GDM1 (cell line): ENCODE data around the gene MYL11.
A peak's percentile ranks its signal among the peaks of the same experiment; 100 is the strongest.

ENCODE experiments used
- DNase-seq: peaks from one replicate; lab custom pipeline; 2025; lab: John Stamatoyannopoulos, UW

The MYL11 gene

DNA sequence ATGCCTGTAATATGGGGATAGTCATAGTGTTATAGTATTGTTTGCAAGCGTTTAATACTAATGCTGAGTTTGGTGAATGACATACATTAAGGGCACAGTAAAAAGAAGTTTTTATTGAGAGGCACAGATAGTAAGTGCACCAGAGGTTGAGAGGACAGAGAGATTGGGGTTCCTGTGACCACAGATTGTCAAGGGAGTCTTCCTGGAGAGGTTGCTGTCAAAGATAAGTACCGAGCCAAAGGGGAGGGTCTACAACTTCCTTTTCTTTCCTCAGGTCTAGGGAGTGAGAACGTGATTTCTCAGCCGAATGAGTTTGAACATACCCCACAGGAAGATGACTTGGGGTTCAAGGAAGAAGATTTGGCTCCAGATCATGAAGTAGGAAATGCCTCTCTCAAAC, 22.5 kb downstream of the MYL11 start:
- no peak for DNase-seq

- no peak for DNase-seq
Measured at GRCh38 chr16:30397776-30398660, 23.4 kb downstream of the MYL11 start.

- DNase-seq = no peak
Measured at GRCh38 chr16:30398661-30399434, 24.2 kb downstream of the MYL11 start.

DNA sequence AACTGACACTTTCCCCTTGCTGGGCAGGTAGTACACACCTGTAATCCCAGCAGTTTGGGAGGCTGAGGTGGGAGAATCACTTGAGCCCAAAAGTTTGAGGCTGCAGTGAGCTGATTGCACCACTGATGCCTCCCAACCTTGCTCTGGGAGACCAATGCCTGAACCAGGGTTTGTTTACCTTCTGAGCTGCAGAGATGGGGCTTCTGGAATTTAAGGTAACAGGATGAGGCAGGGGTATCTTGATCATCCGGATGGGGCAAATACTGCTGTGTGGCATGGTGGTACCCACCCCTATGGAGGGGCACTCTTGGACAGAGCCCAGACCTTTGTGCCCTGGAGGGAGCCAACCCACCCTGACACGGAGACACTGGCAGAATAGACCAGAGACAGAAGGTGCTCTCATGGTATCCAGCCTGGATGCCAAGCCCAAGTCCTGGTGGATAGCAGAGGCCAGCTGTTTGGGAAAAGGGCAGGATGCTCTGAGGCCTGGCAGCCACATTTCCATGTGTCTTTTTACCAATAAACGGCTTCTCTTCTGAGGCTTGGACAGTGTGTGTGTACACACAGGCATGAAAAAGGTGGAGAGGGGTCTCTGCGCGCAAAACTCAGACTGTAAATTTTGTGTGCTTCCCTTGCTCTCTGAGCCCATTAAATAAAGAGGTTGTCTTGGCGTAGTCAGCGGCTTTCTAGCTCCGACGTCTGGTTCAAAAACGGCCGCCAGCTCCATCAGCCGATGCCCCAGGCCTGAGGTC, 25.0 kb downstream of the MYL11 start:
- no peak for DNase-seq

GRCh38 chr16:30401768-30402425, 27.3 kb downstream of the MYL11 start:
- no peak for DNase-seq

DNA sequence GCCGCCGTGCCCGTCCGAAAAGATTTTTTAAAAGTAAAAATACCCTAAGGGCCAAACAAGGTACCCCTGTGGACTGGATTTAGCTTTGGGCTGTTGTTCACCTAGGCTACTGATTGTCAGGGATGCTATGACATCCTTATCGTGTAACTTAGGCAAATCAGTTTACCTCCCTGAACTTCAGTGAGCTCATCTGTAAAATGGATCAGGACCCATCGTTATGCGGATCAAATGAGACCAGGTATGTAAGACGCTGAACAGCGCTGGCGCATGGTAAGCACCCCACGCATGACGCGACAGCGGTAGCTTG, 32.1 kb downstream of the MYL11 start:
- no peak for DNase-seq

- DNase-seq = peak; percentile 80
Measured at GRCh38 chr16:30407102-30407803, 32.7 kb downstream of the MYL11 start, which contains the start of gene ZNF771. Gene ZNF771 (plus strand): TSS chr16:30407606. CDS start chr16:30408054, 448 bp downstream.

- no peak for DNase-seq
Measured at GRCh38 chr16:30407804-30408534, 33.4 kb downstream of the MYL11 start.

DNA sequence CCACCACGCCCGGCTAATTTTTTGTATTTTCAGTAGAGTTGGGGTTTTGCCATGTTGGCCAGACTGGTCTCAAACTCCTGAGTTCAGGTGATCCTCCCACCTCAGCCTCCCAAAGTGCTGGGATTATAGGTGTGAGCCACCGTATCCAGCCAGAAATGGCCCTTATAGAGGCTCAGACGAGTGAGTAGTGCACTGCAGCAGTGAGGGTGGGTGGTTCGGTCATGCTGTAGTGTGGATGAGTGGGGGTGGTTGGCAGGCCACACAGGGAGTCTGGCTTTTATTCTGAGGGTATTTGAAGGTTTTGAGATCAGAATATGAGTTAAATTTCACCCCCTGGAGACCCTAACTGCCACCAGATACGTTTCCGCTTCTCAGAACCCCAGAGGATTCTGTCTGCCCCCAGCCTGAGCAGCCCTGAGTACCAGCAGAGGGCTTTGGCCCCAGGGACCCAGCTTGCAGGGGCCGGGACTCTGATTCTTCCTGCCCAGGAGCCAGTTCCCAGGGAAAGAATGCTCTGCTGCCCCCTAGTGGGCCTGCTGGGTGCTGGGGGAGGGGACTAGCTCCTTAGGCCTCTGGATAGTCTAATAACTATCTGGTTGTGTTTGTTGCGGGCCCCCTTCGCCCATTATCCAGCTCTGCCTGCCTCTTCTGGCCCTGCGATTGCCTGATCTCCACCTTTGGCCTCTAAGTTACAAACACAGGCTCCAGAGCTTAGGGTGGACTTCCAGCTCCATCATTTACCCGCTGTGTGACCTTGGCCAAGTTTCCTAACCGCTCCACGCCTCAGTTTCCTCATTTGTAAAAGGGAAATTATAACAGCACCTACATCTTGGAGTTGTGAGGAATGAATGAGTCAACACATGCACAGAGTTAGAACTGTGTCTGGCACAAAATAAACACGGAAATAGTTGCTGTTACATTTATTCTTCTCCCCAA, 34.8 kb downstream of the MYL11 start:
- DNase-seq = peak; percentile 77

GRCh38 chr16:30413112-30413806, 38.7 kb downstream of the MYL11 start:
- no peak for DNase-seq

- DNase-seq = no peak
Measured at GRCh38 chr16:30414159-30414558, 39.6 kb downstream of the MYL11 start.

- DNase-seq = no peak
Measured at GRCh38 chr16:30416047-30416603, 41.5 kb downstream of the MYL11 start.

DNA sequence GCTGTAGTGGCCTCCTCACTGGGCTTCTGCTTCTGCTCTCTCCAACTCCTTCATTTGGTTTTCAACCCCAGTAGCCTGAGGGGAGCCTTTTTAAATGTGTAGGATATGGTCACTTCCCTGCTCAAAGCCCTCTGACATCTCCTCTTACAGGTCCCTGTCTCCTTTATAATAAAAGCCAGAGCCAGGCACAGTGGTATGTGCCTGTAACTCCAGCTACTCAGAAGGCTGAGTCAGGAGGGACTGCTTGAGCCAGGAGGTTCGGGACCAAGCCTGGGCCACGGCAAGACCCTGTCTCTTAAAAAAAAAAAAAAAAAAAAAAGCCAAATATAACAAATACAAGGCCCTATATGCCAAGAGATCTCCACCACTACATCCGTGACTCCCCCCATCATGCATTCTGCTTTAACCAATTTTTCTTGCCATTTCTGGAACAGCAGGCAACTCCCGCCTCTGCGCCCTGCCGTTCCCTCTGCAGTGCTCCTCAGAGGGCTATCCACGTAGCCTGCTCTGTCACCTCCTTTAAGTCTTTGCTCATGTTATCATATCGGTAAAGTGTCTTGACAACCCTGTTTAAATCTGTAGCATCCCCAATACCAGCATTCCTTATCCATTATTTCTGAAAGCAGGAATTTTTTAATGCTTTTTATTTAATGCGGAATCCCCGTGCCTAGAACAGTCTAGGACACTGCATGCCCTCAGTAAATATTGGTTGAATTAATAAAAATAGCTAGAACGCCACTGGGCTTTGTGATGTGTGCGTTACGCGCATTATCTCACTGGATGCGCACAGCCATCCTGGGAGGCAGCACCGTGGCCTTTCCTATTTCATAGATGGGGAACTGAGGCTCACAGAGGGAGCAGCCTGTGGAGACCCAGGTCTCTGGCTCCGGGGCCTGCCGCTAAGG, 42.3 kb downstream of the MYL11 start:
- DNase-seq = no peak

GRCh38 chr16:30417529-30418349, 43.1 kb downstream of the MYL11 start:
- DNase-seq = no peak

DNA sequence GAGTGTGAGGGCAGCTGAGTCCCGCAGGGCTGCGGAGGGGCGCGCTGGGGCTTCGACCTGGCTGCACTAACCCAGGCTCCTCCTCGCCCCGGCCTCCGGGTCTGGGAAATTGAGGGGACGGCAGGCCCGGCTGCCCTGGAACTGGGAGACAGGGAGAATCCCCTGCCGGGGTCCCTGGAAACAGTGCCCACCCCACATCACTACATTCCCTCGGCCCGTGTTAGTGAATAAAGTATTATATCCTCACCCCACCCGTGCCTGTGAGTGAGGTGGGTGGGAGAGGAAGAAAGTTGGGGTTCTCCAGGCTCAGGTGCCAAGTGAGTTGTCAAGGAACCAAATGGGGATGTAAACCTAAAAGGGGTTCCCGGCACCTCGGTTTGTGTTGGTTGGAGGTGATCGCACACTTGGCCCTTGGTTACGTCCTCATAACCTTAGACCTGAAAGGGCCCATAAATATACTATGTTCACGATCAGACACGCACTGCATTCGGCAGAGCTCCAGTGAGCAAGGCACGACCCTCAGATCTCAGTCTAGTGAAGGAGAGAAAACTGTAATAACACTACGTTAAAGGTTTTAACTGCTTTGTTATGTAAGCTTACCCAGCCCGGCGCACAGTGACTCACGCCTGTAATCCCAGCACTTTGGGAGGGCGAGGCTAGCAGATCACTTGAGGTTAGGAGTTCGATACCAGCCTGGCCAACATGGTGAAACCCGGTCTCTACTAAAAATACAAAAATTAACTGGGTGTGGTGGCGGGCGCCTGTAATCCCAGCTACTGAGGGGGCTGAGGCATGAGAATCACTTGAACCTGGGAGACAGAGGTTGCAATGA, 44.0 kb downstream of the MYL11 start:
- DNase-seq = no peak

- DNase-seq = no peak
Measured at GRCh38 chr16:30421010-30421409, 46.4 kb downstream of the MYL11 start.
